Parathyroid adenoma (tissue), 2 donors: ENCODE results near the gene LSM14A.
"Not testable (repeated sequence)": the region's sequence is repeated elsewhere in the genome, so short reads cannot be mapped to it uniquely, and the experiment has no call there.

Source experiments
- H2AFZ ChIP-seq: fragments of 300-600 bp; sonication (generic); one replicate; pipeline ENCODE4 v1.7.0; 2017; ENCODE audit warnings: antibody characterized with exemption, mild to moderate bottlenecking
- H3K27ac ChIP-seq: fragments of 300-600 bp; sonication (generic); one replicate; pipeline ENCODE4 v1.7.0; 2017
- H3K27me3 ChIP-seq: fragments of 300-600 bp; sonication (generic); one replicate; pipeline ENCODE4 v1.7.0; 2017; ENCODE audit warnings: low read length; ENCODE audit not compliant: control insufficient read depth, insufficient read depth
- H3K36me3 ChIP-seq: fragments of 300-600 bp; sonication (generic); one replicate; pipeline ENCODE4 v1.7.0; 2017; ENCODE audit warnings: low read length; ENCODE audit not compliant: control insufficient read depth, insufficient read depth
- H3K4me1 ChIP-seq: fragments of 300-600 bp; sonication (generic); one replicate; pipeline ENCODE4 v1.7.0; 2017; ENCODE audit warnings: control low read depth
- H3K4me2 ChIP-seq: fragments of 300-600 bp; sonication (generic); one replicate; pipeline ENCODE4 v1.7.0; 2017; ENCODE audit warnings: low read length
- H3K4me3 ChIP-seq: fragments of 300-600 bp; sonication (generic); one replicate; pipeline ENCODE4 v1.7.0; 2017; ENCODE audit warnings: low read depth, low read length
- H3K79me2 ChIP-seq: fragments of 300-600 bp; sonication (generic); one replicate; pipeline ENCODE4 v1.7.0; 2017; ENCODE audit warnings: control low read depth
- H3K9ac ChIP-seq: fragments of 300-600 bp; sonication (generic); one replicate; pipeline ENCODE4 v1.7.0; 2017; ENCODE audit warnings: mild to moderate bottlenecking
- H3K9me3 ChIP-seq: fragments of 300-600 bp; sonication (generic); one replicate; pipeline ENCODE4 v1.7.0; 2017; ENCODE audit warnings: low read length; ENCODE audit not compliant: control insufficient read depth
- TF ChIP-seq, protein P1 (sequence below): fragments of 300-600 bp; sonication (generic); IDR thresholded peaks from one replicate; pipeline ENCODE4 v1.7.0; 2017; ENCODE audit warnings: antibody characterized with exemption, mild to moderate bottlenecking
- donor health status: primary hyperparathyroidism.

LSM14A gene

DNA sequence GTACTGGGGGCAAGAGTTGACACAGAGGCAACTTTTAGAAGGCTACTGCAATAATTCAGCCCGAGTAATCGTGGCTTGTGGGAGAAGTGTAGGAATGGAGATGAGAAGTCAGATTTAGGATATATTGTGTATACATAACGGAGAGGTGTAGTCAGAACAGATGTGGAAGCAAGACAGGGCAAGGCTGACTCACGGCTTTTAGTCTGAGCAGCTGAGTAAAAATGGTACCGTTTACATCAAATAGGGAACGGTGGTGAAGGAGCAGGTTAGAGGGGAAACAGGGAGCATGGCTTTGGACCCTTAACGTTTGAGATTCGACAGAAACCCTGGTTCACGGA lies 796 bp upstream of the LSM14A start:
- Histone ChIP-seq H3K9me3 (no peaks in the 10 kb centered on the region), H2AFZ (peak overlapping the region; percentile 99), H3K4me2 (peak overlapping the region; percentile 94), H3K27me3 (no peaks in the 10 kb centered on the region), H3K9ac (peak overlapping the region; percentile 81), H3K36me3 (no peaks in the 10 kb centered on the region), H3K4me1 (peaks cover 1% of the 10 kb centered on the region), H3K4me3 (peak overlapping the region; percentile 92), H3K79me2 (peaks cover 21% of the 10 kb centered on the region), H3K27ac (peak overlapping the region; percentile 97)
- TF ChIP-seq, protein P1, sequence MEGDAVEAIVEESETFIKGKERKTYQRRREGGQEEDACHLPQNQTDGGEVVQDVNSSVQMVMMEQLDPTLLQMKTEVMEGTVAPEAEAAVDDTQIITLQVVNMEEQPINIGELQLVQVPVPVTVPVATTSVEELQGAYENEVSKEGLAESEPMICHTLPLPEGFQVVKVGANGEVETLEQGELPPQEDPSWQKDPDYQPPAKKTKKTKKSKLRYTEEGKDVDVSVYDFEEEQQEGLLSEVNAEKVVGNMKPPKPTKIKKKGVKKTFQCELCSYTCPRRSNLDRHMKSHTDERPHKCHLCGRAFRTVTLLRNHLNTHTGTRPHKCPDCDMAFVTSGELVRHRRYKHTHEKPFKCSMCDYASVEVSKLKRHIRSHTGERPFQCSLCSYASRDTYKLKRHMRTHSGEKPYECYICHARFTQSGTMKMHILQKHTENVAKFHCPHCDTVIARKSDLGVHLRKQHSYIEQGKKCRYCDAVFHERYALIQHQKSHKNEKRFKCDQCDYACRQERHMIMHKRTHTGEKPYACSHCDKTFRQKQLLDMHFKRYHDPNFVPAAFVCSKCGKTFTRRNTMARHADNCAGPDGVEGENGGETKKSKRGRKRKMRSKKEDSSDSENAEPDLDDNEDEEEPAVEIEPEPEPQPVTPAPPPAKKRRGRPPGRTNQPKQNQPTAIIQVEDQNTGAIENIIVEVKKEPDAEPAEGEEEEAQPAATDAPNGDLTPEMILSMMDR: no peak

DNA sequence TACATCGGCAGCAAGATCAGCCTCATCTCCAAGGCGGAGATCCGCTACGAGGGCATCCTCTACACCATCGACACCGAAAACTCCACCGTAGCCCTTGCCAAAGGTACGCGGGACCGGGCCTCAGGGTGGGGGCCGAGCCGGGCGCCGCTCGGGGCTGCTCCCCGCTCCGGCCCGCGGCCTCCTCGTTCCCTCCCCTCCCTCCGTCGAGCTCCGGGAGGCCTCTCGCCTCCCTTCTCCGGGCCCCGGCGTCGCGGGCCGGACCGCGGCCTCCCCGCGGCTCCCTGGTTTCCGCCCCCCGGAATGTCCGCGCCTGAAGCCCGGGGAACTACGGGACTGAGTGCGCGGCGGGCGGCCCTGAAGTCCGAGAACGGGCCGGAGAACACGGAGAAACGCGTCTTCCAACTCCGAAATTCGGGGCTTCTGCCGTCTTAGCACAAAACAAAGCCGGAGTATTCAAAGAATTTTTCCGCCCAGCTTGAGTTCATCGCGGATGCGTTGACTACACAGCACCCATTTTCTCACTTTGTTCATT lies 423 bp downstream of the LSM14A start:
- Histone ChIP-seq H3K27ac (peak overlapping the region; percentile 97), H3K36me3 (no peaks in the 10 kb centered on the region)

DNA sequence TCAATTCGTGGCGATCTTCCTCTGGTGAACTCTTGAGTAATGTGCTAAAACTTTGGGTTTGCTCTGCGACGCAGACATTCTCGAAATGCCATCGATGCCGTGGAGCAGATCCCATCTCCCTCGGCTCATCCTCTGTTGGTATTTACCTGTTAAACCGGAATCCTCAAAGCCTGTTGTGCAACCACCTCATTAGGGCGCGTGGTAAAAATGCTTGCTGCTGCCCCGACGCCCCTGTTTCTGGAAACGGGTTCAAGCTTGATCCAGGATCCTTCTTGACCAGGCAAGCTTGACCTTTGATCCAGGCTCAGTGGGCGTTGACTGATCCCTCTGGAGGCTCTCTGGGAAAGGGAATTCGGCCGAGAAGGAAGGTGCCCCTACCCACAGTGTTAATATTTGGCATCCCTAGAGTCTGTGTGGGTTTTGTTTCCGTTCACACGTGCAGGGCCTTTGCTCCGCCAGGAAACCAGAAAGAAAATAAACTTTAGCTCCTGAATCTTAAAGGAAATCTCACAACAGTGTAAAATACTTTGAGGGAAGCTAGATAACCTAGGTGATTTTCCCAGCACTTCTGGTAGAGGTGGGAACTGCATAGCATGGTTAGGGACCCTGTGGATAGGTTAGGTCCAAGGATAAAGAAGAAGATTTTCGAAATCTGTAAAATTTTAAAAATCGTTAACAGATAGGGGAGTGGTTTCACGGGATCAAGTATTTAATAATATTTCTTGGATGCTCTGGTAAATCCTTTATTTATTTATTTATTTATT lies 1.1 kb downstream of the LSM14A start:
- Histone ChIP-seq H3K36me3 (no peaks in the 10 kb centered on the region), H3K9me3 (no peaks in the 10 kb centered on the region), H3K9ac (peak overlapping the region; percentile 96), H3K27ac (peak overlapping the region; percentile 97), H3K4me2 (peak overlapping the region; percentile 83), H3K27me3 (no peaks in the 10 kb centered on the region), H3K79me2 (peaks cover 37% of the 10 kb centered on the region), H3K4me3 (peak overlapping the region; percentile 92), H2AFZ (peak overlapping the region; percentile 92), H3K4me1 (peaks cover 4% of the 10 kb centered on the region)
- TF ChIP-seq, protein P1: no peak

More for the DNA sequence above, 423 bp downstream of the LSM14A start:
- Histone ChIP-seq H3K9ac (peak overlapping the region; percentile 96), H3K27me3 (no peaks in the 10 kb centered on the region), H3K79me2 (peaks cover 32% of the 10 kb centered on the region), H3K4me2 (peak overlapping the region; percentile 83), H3K9me3 (no peaks in the 10 kb centered on the region), H3K4me3 (peak overlapping the region; percentile 92), H2AFZ (peak overlapping the region; percentile 92), H3K4me1 (peaks cover 4% of the 10 kb centered on the region)
- TF ChIP-seq, protein P1: no peak

DNA sequence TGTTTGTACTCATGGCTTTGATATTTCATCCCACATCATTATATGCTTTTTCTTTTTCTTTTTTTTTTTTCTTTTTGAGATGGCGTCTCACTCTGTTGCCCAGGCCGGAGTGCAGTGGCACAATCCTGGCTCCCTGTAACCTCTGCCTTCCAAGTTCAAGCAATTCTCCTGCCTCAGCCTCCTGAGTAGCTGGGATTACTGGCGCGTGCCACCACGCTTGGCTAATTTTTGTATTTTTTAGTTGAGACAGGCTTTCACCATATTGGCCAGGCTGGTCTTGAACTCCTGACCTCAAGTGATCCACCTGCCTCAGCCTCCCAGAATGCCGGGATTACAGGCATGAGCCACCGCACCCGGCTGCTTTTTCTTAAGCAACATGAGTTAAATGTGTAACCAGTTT lies 2.9 kb downstream of the LSM14A start:
- H3K9ac ChIP-seq, H3K4me3 ChIP-seq, H3K9me3 ChIP-seq, H3K4me1 ChIP-seq, H2AFZ ChIP-seq, H3K27me3 ChIP-seq, H3K36me3 ChIP-seq, H3K27ac ChIP-seq: not testable (repeated sequence)
- H3K4me2 ChIP-seq: peak overlapping the region; percentile 83
- peaks cover 49% of the 10 kb centered on the region for H3K79me2 ChIP-seq

DNA sequence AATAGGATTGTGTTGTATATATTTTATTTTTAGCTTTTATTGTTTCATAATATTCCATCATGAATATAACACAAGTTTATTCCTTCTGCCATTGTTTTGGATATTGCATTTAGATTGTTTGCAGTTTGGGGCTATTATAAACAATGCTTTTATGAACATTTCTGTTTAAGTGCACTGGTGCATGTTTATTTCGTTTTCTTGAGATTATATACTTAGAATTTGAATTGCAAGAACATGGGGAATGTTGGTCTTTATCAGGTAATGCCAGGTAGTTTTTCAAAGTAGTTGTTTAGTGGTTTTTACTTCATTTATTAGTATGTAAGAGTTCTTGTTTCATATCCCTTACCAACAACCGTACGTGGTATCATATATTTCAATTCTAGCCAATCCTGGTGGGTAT lies 4.3 kb downstream of the LSM14A start:
- Histone ChIP-seq H3K79me2 (peaks cover 60% of the 10 kb centered on the region), H3K27ac (no peak overlapping the region), H3K4me2 (peak overlapping the region; percentile 34), H3K9ac (no peak overlapping the region), H2AFZ (no peak overlapping the region), H3K36me3 (no peaks in the 10 kb centered on the region), H3K4me1 (peaks cover 18% of the 10 kb centered on the region), H3K9me3 (no peaks in the 10 kb centered on the region), H3K4me3 (no peak overlapping the region), H3K27me3 (no peaks in the 10 kb centered on the region)
- TF ChIP-seq, protein P1: no peak
